Endothelial cell (in vitro differentiated cells): Measurements from ENCODE around the gene CYGB. TPM values are rescaled to one million over a fixed set of nuclear protein-coding genes. Genes with fewer than 3 reads are reported as not detected.

Experiments used
- DNase-seq: peaks from one replicate; pipeline ENCODE4 v3.0.0; 2021; ENCODE audit warnings: low spot score
- H3K27ac Mint-ChIP-seq: one replicate; pipeline ENCODE4 v1.8.0; 2021; ENCODE audit warnings: mixed read lengths, inconsistent platforms; ENCODE audit not compliant: unreplicated experiment
- H3K27me3 Mint-ChIP-seq: one replicate; pipeline ENCODE4 v1.8.0; 2021; ENCODE audit warnings: mild to moderate bottlenecking, moderate library complexity, mixed read lengths, inconsistent platforms; ENCODE audit not compliant: unreplicated experiment
- H3K36me3 Mint-ChIP-seq: one replicate; pipeline ENCODE4 v1.8.0; 2021; ENCODE audit warnings: mild to moderate bottlenecking, low read depth, mixed read lengths, inconsistent platforms; ENCODE audit not compliant: unreplicated experiment
- H3K4me1 Mint-ChIP-seq: one replicate; pipeline ENCODE4 v1.8.0; 2021; ENCODE audit warnings: mild to moderate bottlenecking, mixed read lengths, inconsistent platforms; ENCODE audit not compliant: unreplicated experiment
- H3K4me3 Mint-ChIP-seq: one replicate; pipeline ENCODE4 v1.8.0; 2021; ENCODE audit warnings: mild to moderate bottlenecking, mixed read lengths, inconsistent platforms; ENCODE audit not compliant: unreplicated experiment
- H3K9me3 Mint-ChIP-seq: one replicate; pipeline ENCODE4 v1.8.0; 2021; ENCODE audit warnings: mixed read lengths, inconsistent platforms; ENCODE audit not compliant: unreplicated experiment
- total RNA-seq: library from RNA; stranded (reverse); fragmentation: NEBNext Ultra II Directional; extraction: Animal tissue kit (Norgen Biotek cat#: 25700); gene quantifications from one replicate; pipeline ENCODE4 v1.2.1, GENCODE V29; 2021; ENCODE audit not compliant: unreplicated experiment
- TF ChIP-seq, protein P1 (sequence below): fragments of 200-600 bp; sonication (generic); IDR thresholded peaks from one replicate; pipeline ENCODE4 v1.5.0; 2021; ENCODE audit warnings: antibody characterized with exemption; ENCODE audit not compliant: unreplicated experiment

Gene CYGB
- total RNA-seq, 1 donor from 2014 or later = 0.51 TPM

DNA sequence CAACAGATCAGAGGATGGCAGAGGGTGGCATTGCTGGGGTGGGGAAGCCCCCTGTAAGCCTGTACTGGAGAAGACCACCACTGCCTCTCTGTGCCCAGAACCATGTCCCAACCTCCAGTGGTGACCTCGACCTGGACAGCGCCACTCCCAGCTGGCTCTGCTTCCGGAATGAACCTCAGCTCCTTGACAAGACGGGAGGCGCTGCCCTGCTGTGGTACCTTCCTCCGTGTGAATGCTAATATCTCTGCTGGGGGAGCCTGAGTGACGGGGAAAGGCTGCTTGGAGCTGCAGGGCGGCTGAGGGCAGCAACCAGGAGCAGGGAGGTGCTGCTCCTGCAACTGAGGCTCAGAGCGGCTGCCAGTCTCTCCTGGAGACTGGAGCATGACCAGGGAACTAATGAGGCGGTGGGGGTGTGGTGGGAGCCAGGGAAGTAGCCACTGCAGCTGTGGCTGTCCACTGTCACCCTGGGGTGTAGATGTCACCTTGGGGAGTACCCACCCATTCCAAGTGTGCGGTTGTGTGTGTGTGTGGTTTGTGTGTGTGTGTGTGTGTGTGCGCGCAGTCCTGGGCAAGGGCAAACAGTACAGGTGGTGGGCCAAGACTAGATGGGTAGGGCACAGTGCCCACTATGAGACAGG lies 8.5 kb upstream of the CYGB start:
- Mint-ChIP-seq H3K4me3 (no peak overlapping the region), H3K36me3 (no peaks in the 10 kb centered on the region), H3K9me3 (no peaks in the 10 kb centered on the region), H3K27me3 (peaks cover 8% of the 10 kb centered on the region), H3K27ac (no peak overlapping the region), H3K4me1 (peaks cover 7% of the 10 kb centered on the region)
- TF ChIP-seq, protein P1, sequence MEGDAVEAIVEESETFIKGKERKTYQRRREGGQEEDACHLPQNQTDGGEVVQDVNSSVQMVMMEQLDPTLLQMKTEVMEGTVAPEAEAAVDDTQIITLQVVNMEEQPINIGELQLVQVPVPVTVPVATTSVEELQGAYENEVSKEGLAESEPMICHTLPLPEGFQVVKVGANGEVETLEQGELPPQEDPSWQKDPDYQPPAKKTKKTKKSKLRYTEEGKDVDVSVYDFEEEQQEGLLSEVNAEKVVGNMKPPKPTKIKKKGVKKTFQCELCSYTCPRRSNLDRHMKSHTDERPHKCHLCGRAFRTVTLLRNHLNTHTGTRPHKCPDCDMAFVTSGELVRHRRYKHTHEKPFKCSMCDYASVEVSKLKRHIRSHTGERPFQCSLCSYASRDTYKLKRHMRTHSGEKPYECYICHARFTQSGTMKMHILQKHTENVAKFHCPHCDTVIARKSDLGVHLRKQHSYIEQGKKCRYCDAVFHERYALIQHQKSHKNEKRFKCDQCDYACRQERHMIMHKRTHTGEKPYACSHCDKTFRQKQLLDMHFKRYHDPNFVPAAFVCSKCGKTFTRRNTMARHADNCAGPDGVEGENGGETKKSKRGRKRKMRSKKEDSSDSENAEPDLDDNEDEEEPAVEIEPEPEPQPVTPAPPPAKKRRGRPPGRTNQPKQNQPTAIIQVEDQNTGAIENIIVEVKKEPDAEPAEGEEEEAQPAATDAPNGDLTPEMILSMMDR = no peak
- no peak for DNase-seq

DNA sequence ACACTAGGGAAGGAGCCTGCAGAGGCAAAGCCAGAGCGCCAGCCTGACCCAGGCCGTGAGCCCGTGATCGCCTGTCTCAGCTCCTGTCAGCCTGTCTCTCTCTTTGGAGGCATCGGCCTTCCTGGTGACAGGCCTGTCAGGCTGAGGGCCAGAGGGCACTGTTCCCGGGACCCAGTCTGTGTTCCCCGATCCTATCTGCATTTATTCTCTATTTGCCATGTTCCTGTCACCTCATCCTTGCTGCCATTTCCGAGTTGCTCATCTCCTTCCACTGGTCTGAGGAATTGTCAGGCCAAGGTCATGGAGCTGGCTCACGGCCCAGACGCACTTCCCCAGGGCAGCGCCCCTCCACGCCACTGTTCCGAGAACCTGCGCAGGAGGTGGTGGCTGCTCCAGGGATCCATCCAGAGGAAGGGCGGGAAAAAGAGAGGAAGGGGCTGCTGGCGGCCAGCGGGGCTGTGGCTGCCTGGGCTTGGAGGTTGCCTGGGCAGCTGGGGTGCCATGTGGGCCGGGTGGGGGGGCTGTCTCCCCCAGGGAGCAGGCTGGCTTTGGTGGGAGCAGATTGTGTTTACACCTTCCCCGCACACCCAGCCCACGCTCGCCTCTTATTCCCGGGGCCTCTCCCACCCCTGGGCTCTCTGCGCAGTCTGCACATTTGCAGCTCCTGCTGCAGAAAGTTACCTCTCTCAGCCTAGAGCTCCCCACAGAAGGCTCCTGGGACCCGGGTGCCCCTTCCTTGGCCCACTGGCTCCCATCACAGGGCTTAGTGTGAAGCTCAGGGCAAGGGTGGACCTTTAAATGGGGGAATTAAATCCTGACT lies 7.2 kb upstream of the CYGB start:
- TF ChIP-seq, protein P1 = no peak
- Mint-ChIP-seq H3K27ac (no peak overlapping the region), H3K9me3 (no peaks in the 10 kb centered on the region), H3K36me3 (no peaks in the 10 kb centered on the region), H3K27me3 (peaks cover 8% of the 10 kb centered on the region), H3K4me3 (peak overlapping the region; percentile 65), H3K4me1 (peaks cover 3% of the 10 kb centered on the region)
- DNase-seq = no peak

DNA sequence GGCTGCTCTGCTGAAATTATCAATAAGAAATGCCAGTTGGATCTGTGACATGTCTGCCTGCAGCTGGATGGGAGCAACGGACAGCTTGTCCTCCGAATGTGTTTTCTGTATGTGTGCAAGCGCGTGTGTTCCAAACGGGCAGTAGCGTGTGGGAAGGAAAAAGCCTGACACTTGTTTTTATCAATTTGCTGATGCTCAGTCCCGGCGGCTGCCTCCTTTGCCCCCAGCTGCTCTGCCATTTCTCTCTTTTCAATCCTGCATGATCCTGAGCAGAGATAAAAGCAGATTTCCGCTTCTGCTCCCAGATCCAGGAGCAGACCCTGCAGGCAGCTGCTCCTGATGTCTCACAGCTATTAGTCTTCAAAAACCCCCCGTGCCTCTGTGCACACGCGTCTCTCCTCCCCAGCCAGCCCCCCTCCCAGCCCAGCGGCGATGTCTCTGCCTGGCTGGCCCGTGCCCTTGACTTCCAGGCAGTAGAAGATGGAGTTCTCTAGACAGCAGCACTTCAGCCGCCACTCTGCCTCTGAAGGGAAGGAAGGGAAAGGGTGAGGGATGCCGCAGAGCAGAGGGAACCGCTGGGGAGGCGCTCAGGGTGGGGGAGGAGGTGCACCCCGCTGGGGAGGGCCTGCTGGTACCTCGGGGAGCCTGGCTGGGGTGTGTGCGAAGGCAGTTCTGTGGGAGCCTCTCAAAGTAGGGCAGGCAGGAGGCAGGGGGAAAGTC lies 6.5 kb upstream of the CYGB start:
- no peak overlapping the region for H3K27ac Mint-ChIP-seq

DNA sequence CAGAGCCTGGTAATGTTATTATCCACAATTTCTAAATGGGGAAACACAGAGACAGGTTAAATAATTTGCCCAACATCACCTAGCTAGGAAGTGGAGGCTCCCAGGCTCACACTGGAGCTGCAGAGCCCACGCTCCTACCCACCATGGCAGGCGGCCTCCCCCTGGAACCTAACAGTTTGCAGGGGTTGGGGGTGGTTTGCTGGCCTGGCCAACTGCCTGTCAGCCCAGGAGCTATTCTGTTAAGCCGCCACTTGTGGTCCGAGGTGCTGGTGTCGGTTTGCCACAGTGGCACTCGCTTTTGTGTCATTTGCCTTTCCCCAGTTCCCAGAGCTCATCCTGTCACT lies 5.9 kb upstream of the CYGB start:
- TF ChIP-seq, protein P1 = no peak
- Mint-ChIP-seq H3K9me3 (no peaks in the 10 kb centered on the region), H3K4me1 (peaks cover 12% of the 10 kb centered on the region), H3K27ac (no peak overlapping the region), H3K36me3 (no peaks in the 10 kb centered on the region), H3K4me3 (no peak overlapping the region), H3K27me3 (peaks cover 12% of the 10 kb centered on the region)
- DNase-seq = no peak

More for the DNA sequence above, 6.5 kb upstream of the CYGB start:
- TF ChIP-seq, protein P1 = no peak
- Mint-ChIP-seq H3K36me3 (no peaks in the 10 kb centered on the region), H3K4me1 (peaks cover 7% of the 10 kb centered on the region), H3K9me3 (no peaks in the 10 kb centered on the region), H3K27me3 (peaks cover 12% of the 10 kb centered on the region), H3K4me3 (no peak overlapping the region)
- DNase-seq = no peak

DNA sequence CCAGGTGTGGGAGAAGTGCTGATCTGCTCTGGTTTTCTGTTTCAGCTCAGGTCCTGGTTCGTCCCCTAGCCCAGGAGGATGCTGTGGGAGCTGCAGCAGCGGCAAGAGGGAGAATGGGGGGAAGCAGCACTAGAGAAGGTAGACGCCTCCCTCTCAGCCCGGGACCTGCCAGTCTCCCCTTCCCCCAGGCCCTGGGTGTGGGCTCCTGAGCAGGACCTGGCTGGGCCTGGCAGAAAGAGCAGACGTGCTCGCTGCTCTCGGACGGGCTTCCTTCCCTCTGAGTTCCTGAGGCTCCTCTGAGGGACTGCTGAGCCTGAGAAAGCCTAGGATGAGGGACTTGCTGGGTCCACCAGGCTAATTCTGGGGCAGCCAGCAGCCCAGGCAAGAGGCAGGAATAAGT lies 5.5 kb upstream of the CYGB start:
- H3K27ac Mint-ChIP-seq = no peak overlapping the region
- H3K27me3 Mint-ChIP-seq = peaks cover 12% of the 10 kb centered on the region
- no peaks in the 10 kb centered on the region for H3K9me3 Mint-ChIP-seq
- no peak for DNase-seq
- no peaks in the 10 kb centered on the region for H3K36me3 Mint-ChIP-seq
- no peak overlapping the region for H3K4me3 Mint-ChIP-seq
- H3K4me1 Mint-ChIP-seq = peaks cover 12% of the 10 kb centered on the region
- TF ChIP-seq, protein P1 = no peak
